Heart left ventricle (tissue), 13 donors: Measurements from ENCODE around the gene INSRR.

Experiments used
- POLR2A ChIP-seq, 2 donors: fragments of 450-650 bp; IDR thresholded peaks; one replicate each; pipeline ENCODE4 v1.6.1; 2017; ENCODE audit warnings: antibody characterized with exemption in 2 of 2, mild to moderate bottlenecking in 2 of 2, moderate library complexity in 2 of 2
- TF ChIP-seq, protein P1 (sequence below), 12 donors: fragments of 200-600 bp; sonication (generic) in 4 of 12; IDR thresholded peaks; one replicate each; pipeline versions ENCODE4 v1.5.0 to v1.8.0; 2018 to 2022; ENCODE audit warnings: antibody characterized with exemption in 12 of 12, mild to moderate bottlenecking in 5 of 12
- donor health status: ischemic (EF 13 %, LVEDD 7.1; RV severe dilation, severe dysfunction).
- donor health status: DM: no; HTN: yes; CAD: no.
- donor health status: DM: no; HTN: no; CAD: no.
- donor health status: ischemic (EF 25% LVEDD 6.9; RV normal size, moderate dysfunction).
- donor health status: ischemic (EF 25% LVEDD 5.7; RV mildly dilated, moderate dysfunction).
- donor health status: ischemic (EF 35%, LVEDD 5.7; RV mildly dilated, moderate dysfunction).
- donor health status: nonischemic (EF 11% LVEDD 7.7; RV severe dilation, severe dysfunction).
- donor health status: DM: yes; HTN: yes; CAD: no.
- donor health status: PGD.
- donor health status: ischemic (EF 29% LVEDD 5.4; RV normal size, mild dysfunction).
- donor health status: nonischemic (EF 23%, LVEDD 6.1; RV moderate dilation, normal function).

GRCh38 chr1:156804572-156805243, 54.2 kb downstream of the INSRR start:
- TF ChIP-seq, protein P1, sequence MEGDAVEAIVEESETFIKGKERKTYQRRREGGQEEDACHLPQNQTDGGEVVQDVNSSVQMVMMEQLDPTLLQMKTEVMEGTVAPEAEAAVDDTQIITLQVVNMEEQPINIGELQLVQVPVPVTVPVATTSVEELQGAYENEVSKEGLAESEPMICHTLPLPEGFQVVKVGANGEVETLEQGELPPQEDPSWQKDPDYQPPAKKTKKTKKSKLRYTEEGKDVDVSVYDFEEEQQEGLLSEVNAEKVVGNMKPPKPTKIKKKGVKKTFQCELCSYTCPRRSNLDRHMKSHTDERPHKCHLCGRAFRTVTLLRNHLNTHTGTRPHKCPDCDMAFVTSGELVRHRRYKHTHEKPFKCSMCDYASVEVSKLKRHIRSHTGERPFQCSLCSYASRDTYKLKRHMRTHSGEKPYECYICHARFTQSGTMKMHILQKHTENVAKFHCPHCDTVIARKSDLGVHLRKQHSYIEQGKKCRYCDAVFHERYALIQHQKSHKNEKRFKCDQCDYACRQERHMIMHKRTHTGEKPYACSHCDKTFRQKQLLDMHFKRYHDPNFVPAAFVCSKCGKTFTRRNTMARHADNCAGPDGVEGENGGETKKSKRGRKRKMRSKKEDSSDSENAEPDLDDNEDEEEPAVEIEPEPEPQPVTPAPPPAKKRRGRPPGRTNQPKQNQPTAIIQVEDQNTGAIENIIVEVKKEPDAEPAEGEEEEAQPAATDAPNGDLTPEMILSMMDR (IDR thresholded peaks at IDR 0.05), result no peak
- no peak for TF ChIP-seq POLR2A (IDR thresholded peaks at IDR 0.05)
